ENCODE data around the gene SCARF2. TPM values are rescaled to one million over a fixed set of nuclear protein-coding genes. Genes with fewer than 3 reads are reported as not detected.

SCARF2 gene
- polyA plus RNA-seq, 1 donor from 2014 or later: 5.0 TPM

DNA sequence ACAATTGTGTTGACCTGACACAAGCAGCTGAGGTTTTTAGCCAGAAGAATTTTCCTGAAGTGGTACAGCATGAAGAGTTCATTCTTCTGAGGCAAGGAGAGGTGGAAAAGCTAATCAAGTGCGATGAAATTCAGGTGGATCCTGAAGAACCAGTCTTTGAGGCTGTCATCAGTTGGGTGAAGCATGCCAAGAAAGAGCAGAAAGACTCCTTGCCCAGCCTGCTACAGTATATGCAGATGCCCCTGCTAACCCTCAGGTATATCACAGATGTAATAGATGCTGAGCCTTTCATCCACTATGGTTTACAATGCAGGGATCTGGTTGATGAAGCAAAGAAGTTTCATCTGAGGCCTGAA lies 12.9 kb upstream of the SCARF2 start:
- Histone ChIP-seq H3K9me2 (ENCODE audit: insufficient read depth, low read length) (no peaks in the 10 kb centered on the region), H4K20me1 (ENCODE audit: insufficient read depth) (no peaks in the 10 kb centered on the region), H3K4me2 (ENCODE audit: low read length) (no peak overlapping the region), H3K36me3 (ENCODE audit: insufficient read depth, low read length) (no peaks in the 10 kb centered on the region), H3K4me3 (ENCODE audit: low read length) (no peak overlapping the region), H3K27ac (ENCODE audit: low read length) (no peak overlapping the region), H3K79me2 (replicated peaks; ENCODE audit: insufficient read depth, low read length) (no peaks in the 10 kb centered on the region), H3K27me3 (ENCODE audit: insufficient read depth, low read depth, low read length) (no peaks in the 10 kb centered on the region), H3K9ac (ENCODE audit: low read length) (no peak overlapping the region), H2AFZ (ENCODE audit: low read depth, low read length) (no peak overlapping the region), H3K9me3 (ENCODE audit: low read length) (no peaks in the 10 kb centered on the region), H3F3A (ENCODE audit: insufficient read depth, low read length, poor library complexity, severe bottlenecking) (no peaks in the 10 kb centered on the region)
- TF ChIP-seq POLR2AphosphoS5 (IDR thresholded peaks at IDR 0.05) (no peak), RAD21 (conservative IDR thresholded peaks at IDR 0.05) (no peak), EP300 (conservative IDR thresholded peaks at IDR 0.05; ENCODE audit: poor library complexity, severe bottlenecking) (no peak), SMC3 (conservative IDR thresholded peaks at IDR 0.05; ENCODE audit: poor library complexity) (no peak), MXI1 (conservative IDR thresholded peaks at IDR 0.05; ENCODE audit: poor library complexity, severe bottlenecking) (no peak)
- TF ChIP-seq, protein P1, sequence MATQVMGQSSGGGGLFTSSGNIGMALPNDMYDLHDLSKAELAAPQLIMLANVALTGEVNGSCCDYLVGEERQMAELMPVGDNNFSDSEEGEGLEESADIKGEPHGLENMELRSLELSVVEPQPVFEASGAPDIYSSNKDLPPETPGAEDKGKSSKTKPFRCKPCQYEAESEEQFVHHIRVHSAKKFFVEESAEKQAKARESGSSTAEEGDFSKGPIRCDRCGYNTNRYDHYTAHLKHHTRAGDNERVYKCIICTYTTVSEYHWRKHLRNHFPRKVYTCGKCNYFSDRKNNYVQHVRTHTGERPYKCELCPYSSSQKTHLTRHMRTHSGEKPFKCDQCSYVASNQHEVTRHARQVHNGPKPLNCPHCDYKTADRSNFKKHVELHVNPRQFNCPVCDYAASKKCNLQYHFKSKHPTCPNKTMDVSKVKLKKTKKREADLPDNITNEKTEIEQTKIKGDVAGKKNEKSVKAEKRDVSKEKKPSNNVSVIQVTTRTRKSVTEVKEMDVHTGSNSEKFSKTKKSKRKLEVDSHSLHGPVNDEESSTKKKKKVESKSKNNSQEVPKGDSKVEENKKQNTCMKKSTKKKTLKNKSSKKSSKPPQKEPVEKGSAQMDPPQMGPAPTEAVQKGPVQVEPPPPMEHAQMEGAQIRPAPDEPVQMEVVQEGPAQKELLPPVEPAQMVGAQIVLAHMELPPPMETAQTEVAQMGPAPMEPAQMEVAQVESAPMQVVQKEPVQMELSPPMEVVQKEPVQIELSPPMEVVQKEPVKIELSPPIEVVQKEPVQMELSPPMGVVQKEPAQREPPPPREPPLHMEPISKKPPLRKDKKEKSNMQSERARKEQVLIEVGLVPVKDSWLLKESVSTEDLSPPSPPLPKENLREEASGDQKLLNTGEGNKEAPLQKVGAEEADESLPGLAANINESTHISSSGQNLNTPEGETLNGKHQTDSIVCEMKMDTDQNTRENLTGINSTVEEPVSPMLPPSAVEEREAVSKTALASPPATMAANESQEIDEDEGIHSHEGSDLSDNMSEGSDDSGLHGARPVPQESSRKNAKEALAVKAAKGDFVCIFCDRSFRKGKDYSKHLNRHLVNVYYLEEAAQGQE (IDR thresholded peaks at IDR 0.05; ENCODE audit: borderline replicate concordance): no peak
- TF ChIP-seq, protein P2, sequence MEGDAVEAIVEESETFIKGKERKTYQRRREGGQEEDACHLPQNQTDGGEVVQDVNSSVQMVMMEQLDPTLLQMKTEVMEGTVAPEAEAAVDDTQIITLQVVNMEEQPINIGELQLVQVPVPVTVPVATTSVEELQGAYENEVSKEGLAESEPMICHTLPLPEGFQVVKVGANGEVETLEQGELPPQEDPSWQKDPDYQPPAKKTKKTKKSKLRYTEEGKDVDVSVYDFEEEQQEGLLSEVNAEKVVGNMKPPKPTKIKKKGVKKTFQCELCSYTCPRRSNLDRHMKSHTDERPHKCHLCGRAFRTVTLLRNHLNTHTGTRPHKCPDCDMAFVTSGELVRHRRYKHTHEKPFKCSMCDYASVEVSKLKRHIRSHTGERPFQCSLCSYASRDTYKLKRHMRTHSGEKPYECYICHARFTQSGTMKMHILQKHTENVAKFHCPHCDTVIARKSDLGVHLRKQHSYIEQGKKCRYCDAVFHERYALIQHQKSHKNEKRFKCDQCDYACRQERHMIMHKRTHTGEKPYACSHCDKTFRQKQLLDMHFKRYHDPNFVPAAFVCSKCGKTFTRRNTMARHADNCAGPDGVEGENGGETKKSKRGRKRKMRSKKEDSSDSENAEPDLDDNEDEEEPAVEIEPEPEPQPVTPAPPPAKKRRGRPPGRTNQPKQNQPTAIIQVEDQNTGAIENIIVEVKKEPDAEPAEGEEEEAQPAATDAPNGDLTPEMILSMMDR (IDR thresholded peaks at IDR 0.05; ENCODE audit: poor library complexity, severe bottlenecking): no peak

DNA sequence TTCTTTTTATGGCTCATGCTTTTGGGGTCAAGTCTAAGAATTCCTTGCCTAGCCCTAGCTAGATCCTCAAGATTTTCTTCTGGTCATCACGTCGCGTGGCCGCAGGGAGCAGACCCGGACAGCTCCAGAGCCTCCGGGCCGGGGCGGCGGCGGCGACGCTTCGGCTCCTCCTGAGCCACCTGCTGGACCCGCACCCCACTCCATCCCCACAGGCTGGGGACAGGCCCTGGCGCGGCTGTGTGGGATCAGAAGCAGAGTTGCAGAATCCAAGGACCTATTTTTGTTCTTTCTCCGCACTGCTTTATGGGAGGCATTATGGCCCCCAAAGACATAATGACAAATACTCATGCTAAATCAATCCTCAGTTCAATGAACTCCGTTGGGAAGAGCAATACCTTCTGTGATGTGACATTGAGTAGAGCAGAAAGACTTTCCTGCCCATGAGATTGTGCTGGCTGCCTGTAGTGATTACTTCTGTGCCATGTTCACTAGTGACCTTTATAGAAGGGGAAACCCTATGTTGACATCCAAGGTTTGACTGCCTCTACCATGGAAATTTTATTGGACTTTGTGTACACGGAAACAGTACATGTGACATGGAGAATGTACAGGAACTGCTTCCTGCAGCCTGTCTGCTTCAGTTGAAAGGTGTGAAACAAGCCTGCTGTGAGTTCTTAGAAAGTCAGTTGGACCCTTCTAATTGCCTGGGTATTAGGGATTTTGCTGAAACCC lies 12.4 kb upstream of the SCARF2 start:
- H3K9ac ChIP-seq (ENCODE audit: low read length): no peak overlapping the region
- no peaks in the 10 kb centered on the region for H4K20me1 ChIP-seq (ENCODE audit: insufficient read depth)
- H3K27me3 ChIP-seq (ENCODE audit: insufficient read depth, low read depth, low read length): no peaks in the 10 kb centered on the region
- no peaks in the 10 kb centered on the region for H3K9me2 ChIP-seq (ENCODE audit: insufficient read depth, low read length)
- no peaks in the 10 kb centered on the region for H3K36me3 ChIP-seq (ENCODE audit: insufficient read depth, low read length)
- H3K27ac ChIP-seq (ENCODE audit: low read length): no peak overlapping the region
- no peaks in the 10 kb centered on the region for H3K9me3 ChIP-seq (ENCODE audit: low read length)
- H3F3A ChIP-seq (ENCODE audit: insufficient read depth, low read length, poor library complexity, severe bottlenecking): no peaks in the 10 kb centered on the region
- H3K79me2 ChIP-seq (replicated peaks; ENCODE audit: insufficient read depth, low read length): no peaks in the 10 kb centered on the region
- no peak overlapping the region for H2AFZ ChIP-seq (ENCODE audit: low read depth, low read length)
- TF ChIP-seq, protein P1 (IDR thresholded peaks at IDR 0.05; ENCODE audit: borderline replicate concordance): no peak
- TF ChIP-seq, protein P2 (IDR thresholded peaks at IDR 0.05; ENCODE audit: poor library complexity, severe bottlenecking): no peak
- TF ChIP-seq EZH2 (IDR thresholded peaks at IDR 0.05; ENCODE audit: borderline replicate concordance, insufficient read depth, low read length, poor library complexity, severe bottlenecking): no peak
- TF ChIP-seq TAF1 (IDR thresholded peaks at IDR 0.05; ENCODE audit: low read depth): no peak
- no peak overlapping the region for H3K4me2 ChIP-seq (ENCODE audit: low read length)
- H3K4me3 ChIP-seq (ENCODE audit: low read length): no peak overlapping the region

Measured in neural cell (in vitro differentiated cells).